NCI-H345 (cell line): Measurements from ENCODE around the gene AMOTL2.

Experiments
- DNase-seq: peaks from one replicate; lab custom pipeline; 2025; lab: John Stamatoyannopoulos, UW

The AMOTL2 gene

GRCh38 chr3:134374105-134374790, at the start of gene AMOTL2:
Gene AMOTL2, minus strand, starts transcription at chr3:134374447. Its CDS starts 3,014 bp downstream, at chr3:134371433.
- no peak for DNase-seq

DNA sequence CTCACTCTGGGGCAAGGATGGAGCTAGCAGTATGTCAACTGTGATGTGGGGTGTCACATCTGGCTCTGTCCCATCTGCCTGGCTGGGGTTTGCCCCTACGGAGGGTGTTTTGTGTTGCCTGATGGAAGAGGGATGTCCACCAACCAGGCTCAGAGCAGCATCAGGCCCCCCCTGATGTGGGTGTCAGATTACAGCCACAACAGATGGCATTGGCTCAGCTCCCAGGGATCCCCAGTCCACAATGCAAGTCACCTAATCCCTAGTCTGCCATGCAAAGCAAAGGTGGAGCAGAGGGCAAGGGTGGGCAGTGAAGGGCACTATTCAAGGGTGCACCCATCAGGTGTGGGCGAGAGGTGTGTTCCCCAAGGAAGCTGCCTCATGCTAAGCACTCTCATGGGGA, 48.9 kb upstream of the AMOTL2 start:
- DNase-seq: peak; percentile 34

DNA sequence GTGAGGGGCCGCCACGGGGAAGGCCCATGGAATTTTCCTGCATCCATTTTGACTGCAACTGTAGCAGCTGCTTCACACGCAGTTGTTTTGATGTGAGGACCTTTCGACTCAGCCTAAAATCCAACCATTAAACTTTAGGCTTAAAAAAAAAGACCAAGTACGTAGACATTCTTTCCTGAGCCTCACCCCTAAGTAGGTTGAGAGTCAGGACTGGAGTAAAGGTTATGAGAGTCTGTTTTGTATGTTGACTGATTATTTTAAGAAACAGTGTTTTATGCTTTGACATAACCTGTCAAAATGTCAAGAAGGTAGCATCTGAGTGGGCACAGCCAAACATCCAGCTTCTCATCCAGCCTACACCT, 45.7 kb upstream of the AMOTL2 start:
- DNase-seq: no peak

GRCh38 chr3:134419214-134419959, 45.1 kb upstream of the AMOTL2 start:
- DNase-seq: peak; percentile 19

GRCh38 chr3:134409041-134409440, 34.8 kb upstream of the AMOTL2 start:
- no peak for DNase-seq

DNA sequence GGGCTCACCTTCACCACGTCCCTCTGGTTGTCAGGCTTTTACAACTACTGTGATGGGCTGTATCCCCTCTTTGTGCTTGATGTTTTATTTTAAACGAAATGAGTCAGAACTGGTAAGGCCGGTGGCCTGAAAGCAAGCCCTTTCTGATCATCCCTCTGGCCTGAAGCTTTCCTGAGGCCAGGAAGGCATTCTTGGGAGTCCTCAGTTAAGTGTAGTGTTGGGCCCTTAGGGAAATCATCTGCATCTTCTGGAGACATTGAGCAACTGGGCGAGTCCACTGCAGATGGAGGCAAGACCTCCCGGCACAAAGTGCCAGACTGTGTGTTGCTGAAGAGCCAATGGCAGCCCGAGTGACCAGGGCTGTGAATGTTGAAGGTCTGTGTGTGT, 33.0 kb upstream of the AMOTL2 start:
- DNase-seq: no peak

DNA sequence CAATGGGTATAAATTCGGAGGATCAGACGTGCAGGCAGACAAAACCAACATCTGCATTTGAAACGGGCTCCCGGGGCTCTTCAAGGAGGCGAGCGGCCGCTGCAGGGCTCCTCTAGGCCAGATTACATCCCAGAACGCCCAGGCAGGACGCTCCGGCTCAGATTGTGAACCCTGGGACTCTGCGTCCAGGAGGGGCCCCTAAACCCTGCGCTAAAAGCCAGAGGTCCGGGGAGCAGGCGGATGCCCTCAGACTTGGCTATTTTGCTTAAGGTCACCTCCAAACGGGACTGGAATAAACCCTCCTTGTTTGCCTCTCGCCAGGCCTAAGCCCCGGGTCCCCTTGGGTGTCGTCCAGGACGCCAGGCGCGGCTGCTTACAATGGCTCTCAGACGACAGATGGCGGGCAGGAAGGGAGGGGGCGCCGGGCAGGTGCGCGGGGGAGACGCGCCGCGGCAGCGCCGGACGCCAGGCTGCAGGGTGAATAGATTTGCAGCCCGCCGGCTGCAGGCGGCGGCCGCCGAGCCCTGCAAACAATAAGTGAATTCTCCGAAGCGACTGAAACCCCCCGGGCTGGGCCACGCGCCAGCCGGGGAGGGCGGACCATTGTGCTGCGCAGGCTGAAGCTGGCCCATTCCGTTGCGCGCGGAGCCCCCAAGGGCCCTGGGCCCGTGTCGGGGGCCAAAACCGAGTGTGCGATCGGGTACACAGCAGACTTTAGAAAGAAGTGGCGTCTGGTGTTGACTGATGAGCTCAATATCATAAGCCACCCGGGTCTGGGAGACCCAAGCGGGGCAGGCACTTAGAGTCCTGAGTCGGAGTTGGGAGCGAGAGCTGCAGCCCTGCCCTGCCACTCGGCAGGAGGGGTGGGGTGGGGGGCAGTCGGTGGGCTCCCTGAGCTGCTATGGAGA, 32.3 kb upstream of the AMOTL2 start:
- DNase-seq: peak; percentile 62

GRCh38 chr3:134404366-134404885, 30.2 kb upstream of the AMOTL2 start:
- DNase-seq: no peak

DNA sequence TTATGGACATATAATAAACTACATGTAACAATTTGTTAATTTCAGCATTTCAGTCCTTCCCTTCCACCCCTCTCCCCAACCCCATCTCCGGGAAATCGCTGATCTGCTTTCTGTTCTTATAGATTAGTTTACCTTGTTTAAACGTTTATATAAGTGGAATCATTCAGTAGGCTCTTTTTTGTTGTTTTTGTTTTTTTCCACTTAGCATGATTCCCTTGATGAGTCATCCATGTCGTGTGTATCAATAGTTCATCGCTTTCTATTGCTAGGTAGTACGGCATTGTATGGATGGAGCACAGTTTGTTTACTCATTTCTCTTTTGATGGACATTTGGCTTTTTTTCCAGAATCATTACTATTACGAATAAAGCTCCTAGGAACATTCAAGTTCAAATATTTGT, 23.5 kb upstream of the AMOTL2 start:
- peak; percentile 18 for DNase-seq

DNA sequence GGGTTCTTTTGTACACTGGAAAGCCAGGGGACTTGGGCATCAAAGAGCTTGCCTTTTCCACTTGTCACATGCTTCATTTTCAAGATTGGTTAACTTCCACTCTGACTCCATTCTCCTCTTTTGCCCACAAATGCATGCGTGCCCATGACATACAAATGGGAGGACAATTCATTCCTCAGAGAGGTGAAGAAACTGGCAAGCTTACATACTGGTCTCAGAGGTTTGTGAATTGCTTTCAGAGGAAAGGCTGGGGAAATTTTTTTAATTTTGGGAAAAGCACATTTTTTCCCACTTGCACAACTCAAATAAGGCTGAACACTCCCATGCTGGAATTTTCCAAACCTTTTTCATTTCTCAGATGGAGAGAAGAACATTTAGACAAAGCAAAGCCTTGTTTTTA, 20.9 kb upstream of the AMOTL2 start:
- no peak for DNase-seq

DNA sequence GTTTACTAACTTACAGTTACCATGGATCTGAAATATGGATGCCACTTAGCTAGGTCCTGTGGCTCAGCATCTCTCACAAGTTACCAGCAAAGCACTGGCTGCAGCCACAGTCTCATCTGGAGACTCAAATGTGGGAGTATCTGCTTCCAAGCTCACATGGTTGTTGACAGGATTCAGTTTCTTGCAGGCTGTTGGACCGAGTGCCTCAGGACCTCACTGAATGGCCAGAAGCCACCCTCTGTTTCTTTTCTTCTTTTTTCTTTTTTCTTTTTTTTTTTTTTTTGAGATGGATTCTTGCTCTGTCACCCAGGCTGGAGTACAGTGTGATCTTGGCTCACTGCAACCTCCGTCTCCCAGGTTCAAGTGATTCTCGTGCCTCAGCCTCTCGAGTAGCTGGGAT, 20.1 kb upstream of the AMOTL2 start:
- DNase-seq: no peak

- no peak for DNase-seq
These were observed 18.8 kb upstream of the AMOTL2 start for GRCh38 chr3:134393074-134393473.

DNA sequence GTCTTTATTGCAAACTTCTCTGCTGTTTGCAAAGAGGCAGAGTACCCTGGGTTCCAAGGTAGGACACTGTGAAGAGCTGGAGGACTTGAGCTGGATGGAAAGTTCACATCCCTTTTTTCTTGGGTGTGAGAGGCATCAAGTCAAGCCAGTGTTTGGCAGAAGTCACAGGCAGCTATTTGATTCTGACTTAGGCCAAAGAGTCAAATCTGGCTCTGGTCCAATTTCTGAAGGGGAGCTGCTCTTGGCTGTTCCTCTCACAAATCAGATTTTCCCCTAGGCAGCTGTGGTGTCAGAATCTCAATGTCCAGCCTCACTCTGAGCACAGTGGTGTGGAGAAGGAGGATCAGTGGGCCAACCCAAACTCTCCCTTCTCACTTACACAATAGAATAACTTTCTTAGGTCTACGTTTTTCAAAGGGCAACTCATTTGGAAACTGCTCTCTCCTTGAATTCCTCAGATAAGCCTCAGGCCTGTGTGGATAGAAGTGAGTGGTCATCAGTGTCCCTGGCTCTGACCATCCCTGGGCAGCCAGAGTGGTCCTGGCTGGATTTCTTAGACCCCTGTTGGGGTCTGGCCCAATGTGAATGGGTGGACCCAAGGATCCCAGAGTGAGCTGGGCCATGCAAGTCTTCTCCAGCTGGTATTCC, 18.2 kb upstream of the AMOTL2 start:
- peak; percentile 40 for DNase-seq

- no peak for DNase-seq
These were observed 15.6 kb upstream of the AMOTL2 start for GRCh38 chr3:134389865-134390264.

- no peak for DNase-seq
These were observed 14.7 kb upstream of the AMOTL2 start for GRCh38 chr3:134388788-134389485.

DNA sequence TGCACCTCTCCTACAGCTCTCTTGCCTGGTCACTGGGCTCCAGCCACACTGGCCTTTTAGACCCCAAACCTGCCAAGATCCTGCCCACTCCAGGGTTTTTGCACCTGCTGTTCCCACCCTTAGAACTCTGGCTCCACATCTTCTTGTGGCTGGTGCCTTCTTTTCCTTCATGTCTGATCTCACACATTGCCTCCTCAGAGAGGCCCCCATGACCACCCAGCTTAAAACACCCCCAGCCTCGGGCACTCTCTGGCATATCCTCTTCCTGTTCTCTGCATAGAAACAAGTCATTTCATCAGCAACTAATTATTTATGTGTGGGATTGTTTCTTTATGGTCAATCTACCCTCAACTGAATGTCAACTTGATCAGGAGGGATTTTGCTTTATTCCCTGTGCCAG, 14.0 kb upstream of the AMOTL2 start:
- DNase-seq: no peak

GRCh38 chr3:134387293-134387692, 13.0 kb upstream of the AMOTL2 start:
- no peak for DNase-seq

DNA sequence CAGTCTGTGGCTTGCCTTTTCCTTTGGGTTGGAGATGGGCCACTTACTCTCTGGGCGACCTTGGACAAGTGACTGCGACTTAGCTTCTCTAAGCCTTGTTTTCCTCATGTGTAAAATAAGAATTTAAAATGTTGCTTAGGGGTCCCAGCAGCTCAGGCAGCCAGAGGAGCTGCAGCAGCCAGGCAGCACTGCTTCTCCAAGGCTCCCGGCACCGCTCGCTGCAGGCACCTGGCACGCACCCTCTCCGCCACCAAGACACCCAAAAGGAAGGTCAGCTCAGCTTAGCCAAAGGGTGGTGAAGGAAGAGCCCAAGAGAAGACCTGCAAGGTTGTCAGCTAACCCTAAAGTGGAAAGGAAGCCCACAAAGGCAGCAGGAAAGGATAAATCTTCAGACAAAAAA, 10.7 kb upstream of the AMOTL2 start:
- DNase-seq: no peak

DNA sequence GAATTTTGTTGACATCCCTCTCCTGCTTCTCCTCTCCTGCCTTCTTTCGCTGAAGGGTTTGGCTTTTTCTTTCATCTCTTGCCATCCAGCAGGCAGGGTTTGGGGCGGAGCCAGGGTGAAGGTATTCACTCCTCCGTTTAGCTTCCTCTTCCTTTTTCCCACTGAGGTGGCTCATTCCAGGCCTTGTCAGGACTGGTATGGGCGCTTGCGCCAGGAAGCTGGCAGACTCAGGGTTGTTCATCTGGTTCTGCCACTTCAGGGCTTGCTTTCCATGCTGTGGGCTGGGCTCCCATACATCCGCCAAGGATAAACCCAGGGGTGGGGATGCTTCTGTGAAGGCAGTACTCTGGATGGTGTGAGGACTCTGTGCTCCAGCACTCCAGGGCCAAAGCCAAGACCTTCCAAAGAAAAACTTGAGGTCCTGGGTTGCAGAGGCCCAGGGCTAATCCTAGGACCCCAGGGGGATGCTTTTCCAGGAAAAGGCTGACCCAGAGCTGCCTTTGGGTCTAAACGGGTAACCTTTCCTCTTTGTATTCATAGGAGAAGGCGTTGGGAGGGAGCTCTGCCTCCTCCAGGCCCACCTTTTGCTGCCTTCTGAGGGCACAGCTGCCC, 7.7 kb upstream of the AMOTL2 start:
- no peak for DNase-seq

DNA sequence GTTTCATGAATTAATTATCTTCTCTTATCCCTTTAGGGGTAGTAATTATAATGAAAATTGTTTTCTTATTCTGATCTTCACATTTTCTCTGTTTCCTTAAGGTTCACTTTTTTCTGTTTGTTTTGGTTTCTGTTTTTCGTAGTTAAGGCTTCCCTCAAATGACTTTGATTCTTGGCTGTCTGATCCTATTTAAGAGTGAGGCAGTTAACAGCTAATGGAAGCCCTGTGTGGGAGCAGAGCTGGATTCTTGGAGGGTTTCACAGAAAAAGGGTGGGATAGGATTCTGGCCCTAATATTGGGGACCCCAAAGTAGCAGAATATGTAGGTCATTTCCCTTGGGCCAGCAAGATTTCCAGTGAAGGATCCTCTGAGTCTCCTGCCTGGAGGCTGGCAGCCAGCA, 6.8 kb upstream of the AMOTL2 start:
- no peak for DNase-seq

DNA sequence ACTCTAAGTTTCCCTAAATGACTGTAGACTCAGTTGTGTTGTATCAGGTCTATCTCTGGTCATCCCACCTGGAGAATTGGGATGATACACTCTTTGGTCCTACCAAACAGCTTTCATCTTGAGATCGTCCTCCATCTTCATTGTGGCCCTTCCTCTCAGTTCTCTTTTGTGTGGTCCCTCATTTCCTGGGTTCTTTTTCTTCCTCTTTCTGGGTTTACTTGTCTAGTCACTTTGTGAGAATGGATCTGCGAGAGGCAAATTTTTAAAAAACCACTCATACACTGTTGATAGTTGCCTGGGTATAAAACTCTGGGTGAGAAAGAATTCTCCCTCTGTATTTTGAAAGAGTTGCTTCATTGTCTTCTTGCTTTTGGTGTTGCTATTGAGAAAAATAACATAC, 6.0 kb upstream of the AMOTL2 start:
- no peak for DNase-seq
